ENCODE measurements around the gene CACNB2.
"Not testable (repeated sequence)": the region's sequence is repeated elsewhere in the genome, so short reads cannot be mapped to it uniquely, and the experiment has no call there.

DNA sequence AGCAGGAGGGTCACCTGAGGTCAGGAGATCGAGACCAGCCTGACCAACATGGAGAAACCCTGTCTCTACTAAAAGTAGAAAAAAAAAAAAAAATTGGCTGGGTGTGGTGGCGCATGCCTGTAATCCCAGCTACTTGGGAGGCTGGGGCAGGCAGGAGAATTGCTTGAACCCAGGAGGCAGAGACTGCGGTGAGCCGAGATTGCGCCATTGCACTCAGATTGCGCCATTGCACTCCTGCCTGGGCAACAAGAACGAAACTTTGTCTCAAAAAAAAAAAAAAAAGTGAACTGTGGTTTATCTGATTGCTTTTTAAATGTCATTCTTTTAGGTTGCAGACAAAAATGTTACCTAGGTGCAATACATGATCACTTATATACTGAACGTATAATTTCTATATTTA, 16.6 kb downstream of the CACNB2 start:
- TF ChIP-seq POLR2A (IDR thresholded peaks at IDR 0.05; ENCODE audit: extremely low read depth, insufficient read length) = not testable (repeated sequence)
- TF ChIP-seq, protein P1, sequence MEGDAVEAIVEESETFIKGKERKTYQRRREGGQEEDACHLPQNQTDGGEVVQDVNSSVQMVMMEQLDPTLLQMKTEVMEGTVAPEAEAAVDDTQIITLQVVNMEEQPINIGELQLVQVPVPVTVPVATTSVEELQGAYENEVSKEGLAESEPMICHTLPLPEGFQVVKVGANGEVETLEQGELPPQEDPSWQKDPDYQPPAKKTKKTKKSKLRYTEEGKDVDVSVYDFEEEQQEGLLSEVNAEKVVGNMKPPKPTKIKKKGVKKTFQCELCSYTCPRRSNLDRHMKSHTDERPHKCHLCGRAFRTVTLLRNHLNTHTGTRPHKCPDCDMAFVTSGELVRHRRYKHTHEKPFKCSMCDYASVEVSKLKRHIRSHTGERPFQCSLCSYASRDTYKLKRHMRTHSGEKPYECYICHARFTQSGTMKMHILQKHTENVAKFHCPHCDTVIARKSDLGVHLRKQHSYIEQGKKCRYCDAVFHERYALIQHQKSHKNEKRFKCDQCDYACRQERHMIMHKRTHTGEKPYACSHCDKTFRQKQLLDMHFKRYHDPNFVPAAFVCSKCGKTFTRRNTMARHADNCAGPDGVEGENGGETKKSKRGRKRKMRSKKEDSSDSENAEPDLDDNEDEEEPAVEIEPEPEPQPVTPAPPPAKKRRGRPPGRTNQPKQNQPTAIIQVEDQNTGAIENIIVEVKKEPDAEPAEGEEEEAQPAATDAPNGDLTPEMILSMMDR (IDR thresholded peaks at IDR 0.05; ENCODE audit: low read depth, low read length) = not testable (repeated sequence)
- TF ChIP-seq, protein P2, sequence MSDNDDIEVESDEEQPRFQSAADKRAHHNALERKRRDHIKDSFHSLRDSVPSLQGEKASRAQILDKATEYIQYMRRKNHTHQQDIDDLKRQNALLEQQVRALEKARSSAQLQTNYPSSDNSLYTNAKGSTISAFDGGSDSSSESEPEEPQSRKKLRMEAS (IDR thresholded peaks at IDR 0.05; ENCODE audit: low read depth, low read length) = not testable (repeated sequence)

Measured in NB4 (cell line).